ENCODE results near the gene CD300H.

DNA sequence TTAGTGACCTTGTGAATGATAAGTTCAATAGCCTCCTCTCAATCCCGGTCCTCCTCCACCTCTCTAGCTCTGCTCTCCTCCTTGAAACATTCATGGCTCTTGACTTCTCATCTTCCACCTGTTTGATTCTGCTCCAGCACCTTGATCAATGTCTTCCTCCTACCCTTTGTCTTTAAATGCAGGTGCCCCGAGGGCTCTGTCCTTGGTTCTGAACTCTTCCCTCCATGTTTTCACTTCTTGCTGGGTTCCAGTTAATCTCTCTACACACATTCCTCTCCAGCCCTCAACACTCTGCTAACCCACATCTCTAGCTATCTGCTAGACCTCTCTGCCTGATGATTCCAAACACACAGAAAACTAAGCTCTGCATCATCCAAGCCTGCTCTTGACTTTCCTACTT, 42.8 kb upstream of the CD300H start:
- TF ChIP-seq, protein P1, sequence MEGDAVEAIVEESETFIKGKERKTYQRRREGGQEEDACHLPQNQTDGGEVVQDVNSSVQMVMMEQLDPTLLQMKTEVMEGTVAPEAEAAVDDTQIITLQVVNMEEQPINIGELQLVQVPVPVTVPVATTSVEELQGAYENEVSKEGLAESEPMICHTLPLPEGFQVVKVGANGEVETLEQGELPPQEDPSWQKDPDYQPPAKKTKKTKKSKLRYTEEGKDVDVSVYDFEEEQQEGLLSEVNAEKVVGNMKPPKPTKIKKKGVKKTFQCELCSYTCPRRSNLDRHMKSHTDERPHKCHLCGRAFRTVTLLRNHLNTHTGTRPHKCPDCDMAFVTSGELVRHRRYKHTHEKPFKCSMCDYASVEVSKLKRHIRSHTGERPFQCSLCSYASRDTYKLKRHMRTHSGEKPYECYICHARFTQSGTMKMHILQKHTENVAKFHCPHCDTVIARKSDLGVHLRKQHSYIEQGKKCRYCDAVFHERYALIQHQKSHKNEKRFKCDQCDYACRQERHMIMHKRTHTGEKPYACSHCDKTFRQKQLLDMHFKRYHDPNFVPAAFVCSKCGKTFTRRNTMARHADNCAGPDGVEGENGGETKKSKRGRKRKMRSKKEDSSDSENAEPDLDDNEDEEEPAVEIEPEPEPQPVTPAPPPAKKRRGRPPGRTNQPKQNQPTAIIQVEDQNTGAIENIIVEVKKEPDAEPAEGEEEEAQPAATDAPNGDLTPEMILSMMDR (IDR thresholded peaks at IDR 0.05), result no peak
- TF ChIP-seq POLR2AphosphoS5 (IDR thresholded peaks at IDR 0.05; ENCODE audit: low read depth, low read length), result no peak
- TF ChIP-seq, protein P2, sequence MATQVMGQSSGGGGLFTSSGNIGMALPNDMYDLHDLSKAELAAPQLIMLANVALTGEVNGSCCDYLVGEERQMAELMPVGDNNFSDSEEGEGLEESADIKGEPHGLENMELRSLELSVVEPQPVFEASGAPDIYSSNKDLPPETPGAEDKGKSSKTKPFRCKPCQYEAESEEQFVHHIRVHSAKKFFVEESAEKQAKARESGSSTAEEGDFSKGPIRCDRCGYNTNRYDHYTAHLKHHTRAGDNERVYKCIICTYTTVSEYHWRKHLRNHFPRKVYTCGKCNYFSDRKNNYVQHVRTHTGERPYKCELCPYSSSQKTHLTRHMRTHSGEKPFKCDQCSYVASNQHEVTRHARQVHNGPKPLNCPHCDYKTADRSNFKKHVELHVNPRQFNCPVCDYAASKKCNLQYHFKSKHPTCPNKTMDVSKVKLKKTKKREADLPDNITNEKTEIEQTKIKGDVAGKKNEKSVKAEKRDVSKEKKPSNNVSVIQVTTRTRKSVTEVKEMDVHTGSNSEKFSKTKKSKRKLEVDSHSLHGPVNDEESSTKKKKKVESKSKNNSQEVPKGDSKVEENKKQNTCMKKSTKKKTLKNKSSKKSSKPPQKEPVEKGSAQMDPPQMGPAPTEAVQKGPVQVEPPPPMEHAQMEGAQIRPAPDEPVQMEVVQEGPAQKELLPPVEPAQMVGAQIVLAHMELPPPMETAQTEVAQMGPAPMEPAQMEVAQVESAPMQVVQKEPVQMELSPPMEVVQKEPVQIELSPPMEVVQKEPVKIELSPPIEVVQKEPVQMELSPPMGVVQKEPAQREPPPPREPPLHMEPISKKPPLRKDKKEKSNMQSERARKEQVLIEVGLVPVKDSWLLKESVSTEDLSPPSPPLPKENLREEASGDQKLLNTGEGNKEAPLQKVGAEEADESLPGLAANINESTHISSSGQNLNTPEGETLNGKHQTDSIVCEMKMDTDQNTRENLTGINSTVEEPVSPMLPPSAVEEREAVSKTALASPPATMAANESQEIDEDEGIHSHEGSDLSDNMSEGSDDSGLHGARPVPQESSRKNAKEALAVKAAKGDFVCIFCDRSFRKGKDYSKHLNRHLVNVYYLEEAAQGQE (IDR thresholded peaks at IDR 0.05; ENCODE audit: insufficient read depth in 1 of 2, low read depth in 2 of 2, low read length in 1 of 2), result peak; percentile 78 to 87
